MCF 10A (cell line): ENCODE measurements around the gene UBR1. TPM values are rescaled to one million over a fixed set of nuclear protein-coding genes. Genes with fewer than 3 reads are reported as not detected.
"Not testable (repeated sequence)": the region's sequence is repeated elsewhere in the genome, so short reads cannot be mapped to it uniquely, and the experiment has no call there.

ENCODE experiments used
- BruUV-seq: library from RNA; stranded (reverse); fragments of 400-500 nt; replicated peaks from 2 replicates; lab custom pipeline; 2021; lab: Mats Ljungman, UMichigan
- CTCF ChIA-PET: fragments of 300-600 bp; sonication (Branson Sonifier 250); formaldehyde crosslinking; extraction: SDS; loops from one replicate; lab custom pipeline; 2021; ENCODE audit warnings: antibody characterized with exemption, inconsistent platforms; lab: Yijun Ruan, JAX
- POLR2A ChIA-PET: fragments of 300-600, 350-650 bp; sonication (Branson Sonifier 250); formaldehyde crosslinking; extraction: SDS; loops from one replicate; lab custom pipeline; 2020; ENCODE audit warnings: antibody characterized with exemption, inconsistent platforms; lab: Yijun Ruan, JAX
- DNase-seq: peaks from one replicate; pipeline ENCODE4 v3.0.0-alpha.2; 2018; ENCODE audit not compliant: unreplicated experiment
- H3K27ac Mint-ChIP-seq: one replicate; pipeline ENCODE4 v1.8.0; 2022; ENCODE audit warnings: mild to moderate bottlenecking, low read depth, mixed read lengths; ENCODE audit not compliant: unreplicated experiment
- H3K27me3 Mint-ChIP-seq: one replicate; pipeline ENCODE4 v1.8.0; 2022; ENCODE audit warnings: mixed read lengths; ENCODE audit not compliant: insufficient read depth, unreplicated experiment
- H3K36me3 Mint-ChIP-seq: one replicate; pipeline ENCODE4 v1.8.0; 2022; ENCODE audit warnings: mild to moderate bottlenecking, moderate library complexity, mixed read lengths; ENCODE audit not compliant: insufficient read depth, unreplicated experiment
- H3K4me1 Mint-ChIP-seq: one replicate; pipeline ENCODE4 v1.8.0; 2022; ENCODE audit warnings: mixed read lengths; ENCODE audit not compliant: insufficient read depth, unreplicated experiment
- H3K4me3 Mint-ChIP-seq: one replicate; pipeline ENCODE4 v1.8.0; 2022; ENCODE audit warnings: mild to moderate bottlenecking, moderate library complexity, mixed read lengths; ENCODE audit not compliant: unreplicated experiment
- H3K9me3 Mint-ChIP-seq: one replicate; pipeline ENCODE4 v1.8.0; 2022; ENCODE audit warnings: mixed read lengths; ENCODE audit not compliant: unreplicated experiment
- intact Hi-C: fragments of 100-400 bp; cut with micrococcal nuclease; formaldehyde crosslinking; loops from 2 replicates; pipeline ENCODE4 v1.14.1; 2022
- total RNA-seq: library from RNA; stranded (reverse); gene quantifications from 2 replicates; pipeline ENCODE4 v1.2.3, GENCODE V29; 2022
- TF ChIP-seq, protein P1 (sequence below): fragments of 200-600 bp; IDR thresholded peaks from one replicate; pipeline ENCODE4 v1.8.0; 2022; ENCODE audit warnings: antibody characterized with exemption, mild to moderate bottlenecking; ENCODE audit not compliant: unreplicated experiment

UBR1 gene
- total RNA-seq, 1 experiment from 2014 or later = 25.6 TPM

DNA sequence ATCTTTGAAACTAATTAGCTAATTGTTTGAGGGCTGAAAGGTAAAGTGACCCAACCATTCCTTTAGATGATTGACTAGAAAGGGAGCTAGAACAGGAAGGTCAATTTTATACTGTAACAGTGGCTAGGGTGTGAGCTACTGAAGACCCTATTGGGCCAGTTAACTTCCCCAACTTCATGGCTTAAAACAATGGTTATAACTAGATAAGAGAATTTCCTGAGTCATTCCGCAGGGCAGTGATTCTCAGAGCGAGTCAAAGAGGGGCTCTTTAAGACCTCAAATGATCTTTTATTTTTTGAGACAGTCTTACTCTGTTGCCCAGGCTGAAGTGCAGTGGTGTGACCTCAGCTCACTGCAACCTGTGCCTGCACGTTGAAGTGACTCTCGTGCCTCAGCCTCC is 151.5 kb downstream of the UBR1 start:
- Mint-ChIP-seq H3K36me3 (peaks cover 87% of the 10 kb centered on the region), H3K9me3 (peaks cover 7% of the 10 kb centered on the region), H3K4me3 (no peak overlapping the region), H3K27me3 (no peaks in the 10 kb centered on the region), H3K4me1 (peaks cover 5% of the 10 kb centered on the region), H3K27ac (no peak overlapping the region)
- intact Hi-C loops = no loop called here
- POLR2A ChIA-PET = interaction anchor here (1.8 kb wide), 1 partner anchor 34 kb away, joined by 5 read pairs; no protein-coding TSS in a partner anchor
- BruUV-seq = no TSS peak
- CTCF ChIA-PET = interaction anchor here (0.7 to 1.8 kb wide), 3 partner anchors 28 to 1686 kb away, joined by 3 to 5 read pairs (median 3); no protein-coding TSS in a partner anchor
- TF ChIP-seq, protein P1, sequence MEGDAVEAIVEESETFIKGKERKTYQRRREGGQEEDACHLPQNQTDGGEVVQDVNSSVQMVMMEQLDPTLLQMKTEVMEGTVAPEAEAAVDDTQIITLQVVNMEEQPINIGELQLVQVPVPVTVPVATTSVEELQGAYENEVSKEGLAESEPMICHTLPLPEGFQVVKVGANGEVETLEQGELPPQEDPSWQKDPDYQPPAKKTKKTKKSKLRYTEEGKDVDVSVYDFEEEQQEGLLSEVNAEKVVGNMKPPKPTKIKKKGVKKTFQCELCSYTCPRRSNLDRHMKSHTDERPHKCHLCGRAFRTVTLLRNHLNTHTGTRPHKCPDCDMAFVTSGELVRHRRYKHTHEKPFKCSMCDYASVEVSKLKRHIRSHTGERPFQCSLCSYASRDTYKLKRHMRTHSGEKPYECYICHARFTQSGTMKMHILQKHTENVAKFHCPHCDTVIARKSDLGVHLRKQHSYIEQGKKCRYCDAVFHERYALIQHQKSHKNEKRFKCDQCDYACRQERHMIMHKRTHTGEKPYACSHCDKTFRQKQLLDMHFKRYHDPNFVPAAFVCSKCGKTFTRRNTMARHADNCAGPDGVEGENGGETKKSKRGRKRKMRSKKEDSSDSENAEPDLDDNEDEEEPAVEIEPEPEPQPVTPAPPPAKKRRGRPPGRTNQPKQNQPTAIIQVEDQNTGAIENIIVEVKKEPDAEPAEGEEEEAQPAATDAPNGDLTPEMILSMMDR = no peak
- no peak for DNase-seq

- H3K27ac Mint-ChIP-seq, CTCF ChIA-PET, BruUV-seq, DNase-seq, POLR2A ChIA-PET, H3K4me3 Mint-ChIP-seq, H3K4me1 Mint-ChIP-seq, intact Hi-C loops, H3K9me3 Mint-ChIP-seq, H3K27me3 Mint-ChIP-seq: not testable (repeated sequence)
- H3K36me3 Mint-ChIP-seq = peaks cover 86% of the 10 kb centered on the region
Observed at GRCh38 chr15:42948898-42949297, 156.9 kb downstream of the UBR1 start.

- no TSS peak for BruUV-seq
- peaks cover 17% of the 10 kb centered on the region for H3K36me3 Mint-ChIP-seq
- no peaks in the 10 kb centered on the region for H3K4me1 Mint-ChIP-seq
- no peaks in the 10 kb centered on the region for H3K27me3 Mint-ChIP-seq
- H3K9me3 Mint-ChIP-seq = no peaks in the 10 kb centered on the region
- POLR2A ChIA-PET = interaction anchor here (0.9 kb wide), 1 partner anchor 11 kb away, joined by 4 read pairs; no protein-coding TSS in a partner anchor
- TF ChIP-seq, protein P1 = no peak
- CTCF ChIA-PET = interaction anchor here (0.6 to 2.0 kb wide), 3 partner anchors 14 to 253 kb away, joined by 3 to 6 read pairs (median 6); no protein-coding TSS in a partner anchor
- no peak overlapping the region for H3K4me3 Mint-ChIP-seq
- intact Hi-C loops = no loop called here
- DNase-seq = no peak
- no peak overlapping the region for H3K27ac Mint-ChIP-seq
Observed at GRCh38 chr15:42940527-42940926, 165.3 kb downstream of the UBR1 start.

DNA sequence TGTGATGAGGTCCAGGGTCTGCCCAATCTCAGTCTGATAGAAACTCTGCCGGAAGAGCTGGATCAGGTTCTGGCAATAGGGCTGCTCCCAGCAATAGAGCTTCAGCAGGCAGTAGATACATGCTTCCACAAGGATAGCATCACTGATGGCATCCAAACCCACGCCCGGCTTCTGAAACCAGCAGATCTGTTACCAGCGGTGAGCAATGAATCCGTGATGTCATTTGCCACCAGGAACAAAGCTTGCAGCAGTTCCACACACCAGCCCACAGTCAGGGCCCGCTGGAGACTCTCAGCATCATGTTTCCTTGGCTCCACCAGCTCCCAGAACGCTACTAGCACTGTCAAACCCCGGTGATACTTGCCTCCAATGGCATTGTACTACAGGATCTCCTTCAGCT is 166.0 kb downstream of the UBR1 start:
- Mint-ChIP-seq H3K4me1 (no peaks in the 10 kb centered on the region), H3K4me3 (no peak overlapping the region), H3K9me3 (no peaks in the 10 kb centered on the region), H3K27ac (no peak overlapping the region), H3K36me3 (peaks cover 10% of the 10 kb centered on the region), H3K27me3 (no peaks in the 10 kb centered on the region)
- CTCF ChIA-PET = no interaction called here
- POLR2A ChIA-PET = interaction anchor here (0.7 to 0.9 kb wide), 2 partner anchors 11 to 107 kb away, joined by 3 to 4 read pairs; no protein-coding TSS in a partner anchor
- DNase-seq = no peak
- TF ChIP-seq, protein P1 = no peak
- no TSS peak for BruUV-seq
- intact Hi-C loops = no loop called here
